Epithelial cell of esophagus (primary cell): Measurements from ENCODE around the gene MRPL21.

Experiments used
- DNase-seq: peaks from one replicate; pipeline ENCODE4 v3.0.0; 2010; ENCODE audit warnings: low read depth
- H3K4me3 ChIP-seq: 2 replicates; pipeline ENCODE4 v1.5.1; 2011; ENCODE audit warnings: mild to moderate bottlenecking, low read length, control low read depth
- TF ChIP-seq, protein P1 (sequence below): IDR thresholded peaks from 2 replicates; pipeline ENCODE4 v1.5.1; 2011; ENCODE audit warnings: low read depth, mild to moderate bottlenecking, low read length, control low read depth, inconsistent platforms; ENCODE audit not compliant: insufficient read depth; ENCODE audit errors: missing control alignments

Gene MRPL21

DNA sequence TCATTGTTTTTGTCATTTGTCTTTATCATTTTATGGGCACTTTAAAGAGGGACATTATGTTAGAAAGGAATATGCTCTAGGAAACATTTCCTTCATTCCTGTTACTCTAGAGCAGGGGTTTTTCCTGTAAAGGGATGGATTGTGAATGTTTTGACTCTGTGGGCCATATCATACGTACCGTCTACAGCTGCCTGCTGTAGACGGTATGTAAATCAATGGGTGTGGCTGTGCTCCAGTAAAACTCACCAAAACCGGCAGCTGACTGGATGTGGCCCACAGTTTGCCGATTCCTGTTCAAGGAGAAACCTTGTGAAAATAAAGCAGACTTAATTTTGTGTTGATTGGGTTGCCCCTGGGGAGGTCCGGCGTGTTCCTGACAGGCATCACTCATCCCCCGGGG, 7.3 kb upstream of the MRPL21 start:
- H3K4me3 ChIP-seq = no peak overlapping the region
- TF ChIP-seq, protein P1, sequence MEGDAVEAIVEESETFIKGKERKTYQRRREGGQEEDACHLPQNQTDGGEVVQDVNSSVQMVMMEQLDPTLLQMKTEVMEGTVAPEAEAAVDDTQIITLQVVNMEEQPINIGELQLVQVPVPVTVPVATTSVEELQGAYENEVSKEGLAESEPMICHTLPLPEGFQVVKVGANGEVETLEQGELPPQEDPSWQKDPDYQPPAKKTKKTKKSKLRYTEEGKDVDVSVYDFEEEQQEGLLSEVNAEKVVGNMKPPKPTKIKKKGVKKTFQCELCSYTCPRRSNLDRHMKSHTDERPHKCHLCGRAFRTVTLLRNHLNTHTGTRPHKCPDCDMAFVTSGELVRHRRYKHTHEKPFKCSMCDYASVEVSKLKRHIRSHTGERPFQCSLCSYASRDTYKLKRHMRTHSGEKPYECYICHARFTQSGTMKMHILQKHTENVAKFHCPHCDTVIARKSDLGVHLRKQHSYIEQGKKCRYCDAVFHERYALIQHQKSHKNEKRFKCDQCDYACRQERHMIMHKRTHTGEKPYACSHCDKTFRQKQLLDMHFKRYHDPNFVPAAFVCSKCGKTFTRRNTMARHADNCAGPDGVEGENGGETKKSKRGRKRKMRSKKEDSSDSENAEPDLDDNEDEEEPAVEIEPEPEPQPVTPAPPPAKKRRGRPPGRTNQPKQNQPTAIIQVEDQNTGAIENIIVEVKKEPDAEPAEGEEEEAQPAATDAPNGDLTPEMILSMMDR = no peak
- no peak for DNase-seq

DNA sequence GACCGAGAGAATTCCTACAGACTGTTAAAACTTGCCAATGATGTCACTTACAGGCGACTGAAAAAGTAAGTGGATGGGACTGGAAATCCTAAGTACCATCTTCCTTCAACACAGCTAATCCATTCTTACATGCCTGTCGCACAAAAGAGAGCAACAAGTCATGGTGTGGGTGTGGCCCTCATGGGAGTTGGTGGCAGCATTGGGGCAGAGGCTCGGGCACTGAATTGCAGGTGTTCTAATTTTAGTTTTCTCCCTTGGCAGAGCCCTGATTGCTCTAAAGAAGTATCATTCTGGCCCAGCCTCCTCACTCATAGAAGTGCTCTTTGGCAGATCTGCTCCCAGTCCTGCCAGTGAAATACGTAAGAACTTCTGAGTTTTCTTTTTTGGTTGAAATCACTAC, 4.6 kb upstream of the MRPL21 start:
- TF ChIP-seq, protein P1 = no peak
- H3K4me3 ChIP-seq = no peak overlapping the region
- DNase-seq = no peak

DNA sequence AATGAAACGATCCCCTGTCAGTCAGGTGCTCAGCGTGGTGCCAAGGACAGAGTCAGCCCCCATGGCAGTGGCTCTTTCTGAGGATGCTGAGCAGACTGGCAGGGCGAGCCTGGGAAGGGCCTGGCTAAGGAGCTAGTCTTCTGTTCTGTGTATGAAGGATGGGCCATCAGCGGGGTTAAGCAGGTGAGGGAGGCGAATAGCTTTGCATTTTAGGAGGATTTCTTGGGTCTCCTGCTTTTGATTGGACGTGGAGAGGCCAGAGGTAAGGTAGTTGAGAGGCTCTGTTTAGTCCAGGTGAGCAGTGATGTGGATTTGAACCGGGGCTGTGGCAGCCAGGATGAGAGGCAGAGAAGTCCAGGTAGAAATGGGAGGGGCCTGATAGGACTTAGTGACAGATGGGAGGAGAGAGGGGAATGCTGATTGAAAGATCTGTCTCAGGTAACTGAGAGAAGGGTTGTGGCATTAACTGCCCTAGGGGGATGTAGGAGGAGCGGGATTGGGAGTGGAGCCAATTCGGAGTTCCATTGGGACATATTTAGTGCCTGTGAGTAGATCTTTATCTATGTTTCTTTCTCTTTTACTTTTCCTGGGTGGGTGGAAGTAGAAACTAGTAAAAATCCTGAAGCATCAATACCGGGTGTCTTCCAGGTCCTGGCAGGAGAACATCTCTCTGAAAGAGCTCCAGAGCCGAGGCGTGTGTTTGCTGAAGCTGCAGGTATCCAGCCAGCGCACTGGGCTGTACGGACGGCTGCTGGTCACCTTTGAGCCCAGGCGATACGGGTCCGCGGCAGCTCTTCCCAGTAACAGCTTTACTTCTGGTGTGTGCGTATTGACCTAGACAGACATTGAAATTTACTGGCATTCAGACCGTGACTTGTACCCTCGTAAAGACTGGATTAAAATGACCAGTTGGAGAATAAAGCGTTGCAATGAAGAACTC, 2.1 kb upstream of the MRPL21 start:
- no peak overlapping the region for H3K4me3 ChIP-seq
- no peak for DNase-seq
- TF ChIP-seq, protein P1 = no peak

DNA sequence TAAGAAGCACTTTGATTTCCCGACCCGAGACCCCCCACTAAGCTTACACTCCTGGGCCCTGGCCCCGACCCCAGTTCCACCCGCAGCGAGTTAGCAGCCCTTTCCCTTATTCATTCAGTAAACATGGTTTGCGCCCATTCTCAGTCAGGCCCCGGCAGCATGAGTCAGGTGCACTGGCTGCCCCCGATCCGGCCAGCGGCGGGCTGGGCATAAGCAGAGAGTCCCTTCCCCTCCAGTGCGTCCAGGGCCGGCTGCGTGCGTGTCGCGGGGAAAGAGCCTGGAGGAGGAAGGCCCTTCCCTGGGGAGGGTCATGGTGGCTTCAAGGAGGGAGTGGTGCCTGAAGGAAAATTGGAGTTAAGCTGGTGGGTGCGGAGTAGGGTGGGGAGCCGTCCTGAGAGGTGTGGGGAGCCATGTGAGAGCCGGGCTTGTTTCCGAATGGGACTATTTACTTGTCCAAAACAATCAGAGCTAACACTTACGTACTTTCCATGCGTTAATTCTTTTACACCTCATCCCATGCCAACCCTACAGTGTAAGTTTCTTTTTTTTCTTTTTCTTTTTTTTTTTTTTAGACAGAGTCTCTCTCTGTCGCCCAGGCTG, 716 bp upstream of the MRPL21 start:
- peak; percentile 39 for DNase-seq
- H3K4me3 ChIP-seq = peak overlapping the region; percentile 100
- TF ChIP-seq, protein P1 = no peak

DNA sequence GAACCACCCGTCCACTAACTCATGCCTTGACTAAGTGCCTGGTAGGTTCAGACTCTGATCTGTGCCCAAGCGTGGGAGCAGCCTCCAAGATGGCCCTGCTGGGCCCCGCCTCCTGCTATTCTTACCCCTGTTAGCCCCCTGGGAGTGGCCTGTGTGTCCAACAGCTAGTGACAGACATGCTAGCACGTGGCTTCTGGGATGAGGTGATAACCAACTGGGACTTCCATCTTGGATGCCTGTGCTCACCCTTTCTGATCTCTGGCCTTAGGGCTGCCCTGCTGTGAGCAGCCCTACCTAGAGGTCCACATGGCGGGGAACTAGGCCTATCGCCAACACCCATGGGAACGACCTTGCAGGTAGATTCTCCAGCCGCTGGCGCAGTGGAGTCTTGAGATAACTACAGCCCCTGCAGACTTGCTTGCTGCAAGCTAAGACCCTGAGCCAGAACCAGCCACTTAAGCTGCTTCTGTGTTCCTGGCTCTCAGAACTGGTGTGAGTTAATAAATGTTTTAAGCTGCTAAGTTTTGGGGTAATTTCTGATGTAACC, 2.7 kb downstream of the MRPL21 start:
- TF ChIP-seq, protein P1 = no peak
- H3K4me3 ChIP-seq = no peak overlapping the region
- no peak for DNase-seq

DNA sequence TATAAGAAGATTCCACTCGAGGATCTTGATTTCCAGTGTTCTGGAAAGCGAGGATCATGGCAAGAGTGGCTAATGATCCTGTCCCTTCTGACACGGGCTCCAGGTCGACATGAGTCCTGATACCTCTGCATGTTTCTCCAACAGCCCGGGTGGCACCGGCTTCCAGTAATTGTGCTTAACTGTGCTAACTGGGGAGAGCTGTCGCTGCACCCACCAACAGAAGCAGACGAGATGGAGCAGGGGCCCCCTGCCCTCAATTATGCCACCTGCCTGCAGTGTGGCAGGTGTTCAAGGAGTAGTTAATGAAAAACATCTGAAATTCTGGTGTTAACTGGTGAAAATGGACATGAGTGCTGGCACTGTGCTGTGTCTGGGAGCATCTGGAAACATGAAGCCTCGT, 6.2 kb downstream of the MRPL21 start:
- DNase-seq = no peak
- TF ChIP-seq, protein P1 = no peak
- no peak overlapping the region for H3K4me3 ChIP-seq
